GM21529 (cell line): ENCODE data around the gene BCKDHA.
"Not testable (repeated sequence)": the region's sequence is repeated elsewhere in the genome, so short reads cannot be mapped to it uniquely, and the experiment has no call there.

ENCODE experiments used
- ATAC-seq: cut with Tn5 transposase; IDR thresholded peaks from one replicate; pipeline ENCODE4 v1.9.1; 2021; ENCODE audit not compliant: unreplicated experiment

The BCKDHA gene

DNA sequence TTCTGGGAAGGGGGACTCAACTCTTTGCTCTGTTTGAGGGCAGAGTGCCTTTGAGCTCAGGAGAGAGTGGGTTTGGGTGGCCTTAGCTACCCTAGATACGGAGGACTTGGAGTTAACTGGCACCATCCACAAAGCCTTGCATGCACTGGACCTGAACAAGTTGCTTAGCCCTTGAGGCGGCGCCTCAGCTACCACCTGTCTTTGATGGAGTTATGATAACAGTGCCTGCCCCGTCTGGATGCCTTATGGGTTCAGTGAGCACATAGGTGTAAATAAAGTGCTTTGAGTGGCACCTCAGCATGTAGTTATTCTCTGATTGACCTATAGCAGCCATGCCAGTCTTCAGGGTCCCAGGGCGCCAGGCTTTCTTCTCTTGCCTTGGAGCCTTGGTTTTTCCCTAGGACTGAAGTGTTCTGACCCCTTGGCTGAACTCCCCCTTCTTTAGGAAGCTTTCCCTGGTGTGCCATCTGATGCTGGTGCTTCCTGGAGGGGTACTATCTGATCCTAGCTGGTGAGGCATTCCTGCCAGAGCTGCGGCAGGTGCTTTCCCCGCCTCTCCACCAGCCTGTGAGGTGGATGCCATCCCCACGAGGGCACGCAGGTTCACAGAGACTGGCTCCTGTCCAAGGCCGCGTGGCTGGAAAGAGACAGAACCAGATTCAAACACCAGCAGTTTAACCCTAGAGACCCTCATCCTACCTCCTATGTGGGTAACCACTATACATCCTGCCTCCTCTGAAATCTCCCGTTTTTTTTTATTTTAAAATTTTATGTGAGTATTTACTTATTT is 5.8 kb downstream of the BCKDHA start:
- ATAC-seq = no peak

DNA sequence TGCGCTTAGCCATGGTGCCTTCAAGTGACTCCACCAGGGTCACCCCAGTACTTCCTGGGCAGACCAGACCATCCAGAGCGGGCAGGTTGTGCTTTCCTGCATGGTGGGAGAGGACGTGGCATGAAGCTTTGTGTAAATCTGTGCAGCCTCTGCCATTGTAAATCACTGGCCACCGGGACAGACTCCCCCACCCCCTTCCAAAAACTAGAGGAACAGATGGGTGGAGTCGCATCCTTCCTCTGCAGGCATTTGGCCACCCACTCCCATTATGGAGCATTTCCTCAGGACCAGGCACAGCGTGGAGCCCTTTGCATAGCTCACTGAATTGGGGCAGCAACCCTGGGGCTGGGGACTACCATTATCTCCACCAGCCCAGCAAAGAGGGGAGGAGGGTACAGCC is 8.2 kb downstream of the BCKDHA start:
- no peak for ATAC-seq

DNA sequence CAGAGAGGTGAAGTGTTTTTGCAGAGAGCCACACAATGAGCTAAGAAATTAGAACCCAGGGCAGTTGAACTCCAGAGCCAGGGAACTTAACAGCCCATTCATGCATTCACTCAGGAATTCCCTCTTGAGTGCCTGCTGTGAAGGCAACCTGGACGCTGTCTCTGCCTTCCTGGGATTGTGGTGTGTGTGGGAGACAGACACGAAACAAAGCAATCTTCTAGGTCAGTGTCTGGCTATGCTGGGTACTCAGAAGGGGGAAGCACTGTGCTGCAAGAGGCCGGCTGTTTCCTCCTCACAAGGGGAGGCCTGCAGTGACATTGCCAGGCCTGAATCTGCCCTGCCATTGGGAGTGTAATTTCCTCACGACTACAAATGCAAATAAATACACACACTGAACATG is 9.7 kb downstream of the BCKDHA start:
- ATAC-seq = no peak

DNA sequence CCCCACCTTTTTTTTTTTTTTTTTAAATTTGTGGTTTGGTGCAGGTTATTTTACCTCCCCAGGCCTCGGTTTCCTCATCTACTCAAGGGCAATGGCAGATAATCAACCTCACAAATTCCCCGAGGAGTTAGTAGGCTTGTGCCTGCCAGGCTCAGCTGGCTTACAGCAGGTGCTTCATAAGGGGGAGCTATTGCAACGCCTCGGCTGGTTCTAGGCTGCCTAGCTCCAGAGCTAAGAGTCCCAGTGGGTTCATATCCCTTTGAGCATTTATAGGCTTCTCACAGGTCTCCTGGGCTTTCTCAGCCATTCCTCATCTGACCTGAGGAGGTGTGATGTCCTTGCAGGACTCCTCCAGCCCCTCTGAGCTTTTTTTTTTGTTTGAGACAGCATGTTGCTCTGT is 10.6 kb downstream of the BCKDHA start:
- no peak for ATAC-seq

DNA sequence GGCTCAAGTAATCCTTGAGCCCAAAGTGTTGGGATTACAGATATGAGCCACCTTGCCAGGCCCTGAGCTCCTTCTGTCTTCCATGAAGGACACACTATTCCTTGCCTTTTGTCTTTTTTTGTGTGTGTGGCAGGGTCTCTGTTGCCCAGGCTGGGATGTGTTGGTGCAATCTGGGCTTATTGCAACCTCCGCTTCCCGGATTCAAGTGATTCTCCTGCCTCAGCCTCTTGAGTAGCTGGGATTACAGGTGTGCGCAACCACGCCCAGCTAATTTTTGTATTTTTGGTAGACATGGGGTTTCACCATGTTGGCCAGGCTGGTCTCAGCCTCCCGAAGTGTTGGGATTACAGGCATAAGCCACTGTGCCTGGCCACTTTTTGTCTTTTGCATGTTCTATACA is 11.2 kb downstream of the BCKDHA start:
- ATAC-seq = not testable (repeated sequence)

DNA sequence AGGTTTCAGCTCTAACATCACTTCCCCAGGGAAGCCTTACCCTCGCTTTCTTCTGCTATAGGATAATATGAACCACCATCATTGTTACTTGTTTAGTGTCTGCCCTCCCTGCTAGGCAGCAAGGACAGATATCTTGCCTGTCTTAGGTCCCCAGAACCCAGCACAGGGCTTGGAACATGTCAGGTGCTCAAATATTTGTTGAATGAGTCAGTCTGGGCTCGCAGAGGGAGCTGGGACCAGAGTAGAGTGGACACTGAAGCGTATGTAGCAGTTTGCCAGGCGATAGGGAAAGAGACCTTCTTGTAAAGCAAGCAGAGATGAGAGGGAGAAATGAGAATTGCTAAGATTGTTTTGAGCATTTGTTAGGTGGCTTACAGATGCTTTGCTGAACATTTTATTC is 11.7 kb downstream of the BCKDHA start:
- no peak for ATAC-seq

DNA sequence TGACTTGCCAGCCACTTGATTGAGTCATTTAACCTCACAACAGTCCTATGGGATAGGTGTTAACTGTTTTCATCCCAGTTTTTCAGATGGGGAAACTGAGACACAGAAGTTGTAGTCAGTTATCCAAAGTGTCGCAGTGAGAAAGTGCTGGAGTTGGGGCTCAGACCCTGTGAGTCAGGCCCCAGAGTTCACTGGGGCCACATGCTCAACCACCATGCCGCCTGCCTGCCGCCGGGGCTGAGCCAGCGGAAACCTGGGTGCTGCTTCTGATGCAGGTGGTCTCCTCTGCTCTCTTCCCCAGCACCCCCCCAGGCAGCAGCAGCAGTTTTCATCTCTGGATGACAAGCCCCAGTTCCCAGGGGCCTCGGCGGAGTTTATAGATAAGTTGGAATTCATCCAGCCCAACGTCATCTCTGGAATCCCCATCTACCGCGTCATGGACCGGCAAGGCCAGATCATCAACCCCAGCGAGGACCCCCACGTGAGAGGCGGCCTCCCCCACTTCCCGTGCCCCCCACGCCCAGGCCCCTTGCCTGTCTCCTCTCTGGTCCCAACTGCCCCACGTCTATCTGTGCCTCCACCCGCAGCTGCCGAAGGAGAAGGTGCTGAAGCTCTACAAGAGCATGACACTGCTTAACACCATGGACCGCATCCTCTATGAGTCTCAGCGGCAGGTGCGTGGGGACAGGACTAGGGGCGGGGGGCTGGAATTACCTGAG is 12.9 kb downstream of the BCKDHA start:
- ATAC-seq = no peak

DNA sequence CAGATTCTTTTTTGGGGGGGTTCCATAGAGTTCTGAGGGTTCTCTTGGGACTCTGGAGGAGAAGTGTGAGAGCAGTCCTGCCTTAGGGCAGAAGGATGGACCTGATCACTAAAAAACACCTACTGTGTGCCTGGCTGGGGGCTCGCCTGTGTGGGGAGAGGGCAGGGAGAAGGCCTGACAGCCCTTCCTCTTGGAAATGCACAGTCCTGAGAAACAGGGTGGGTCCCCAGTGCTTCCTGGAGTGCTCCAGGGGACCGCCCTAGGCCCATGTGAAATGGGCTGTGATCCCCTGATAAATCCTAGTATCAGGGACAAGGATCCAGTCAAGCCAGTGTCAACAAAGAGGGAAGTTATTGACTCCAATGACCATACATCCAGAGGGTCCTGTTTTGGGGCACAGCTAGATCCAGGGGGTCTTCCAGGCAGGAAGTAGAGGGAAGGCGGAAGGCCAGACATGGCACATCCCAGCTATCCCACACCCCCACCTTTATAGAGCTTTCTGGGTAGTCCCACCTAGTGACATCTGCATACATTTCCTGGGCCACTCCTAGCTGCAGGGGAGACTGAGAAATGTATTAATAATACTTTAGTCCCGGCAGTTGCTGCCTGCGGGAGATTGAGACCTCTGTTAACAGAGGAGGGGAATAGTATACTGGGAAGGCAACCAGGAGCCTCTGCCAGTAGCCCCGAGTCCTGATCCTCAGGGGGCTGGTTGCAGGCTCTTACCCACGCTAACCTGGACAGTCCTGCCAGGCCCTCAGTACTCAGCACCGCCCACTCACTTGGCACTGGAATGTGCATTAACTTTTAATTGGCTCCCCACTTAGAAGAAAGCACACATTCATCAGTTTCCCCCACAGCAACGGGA is 13.7 kb downstream of the BCKDHA start:
- ATAC-seq = no peak

DNA sequence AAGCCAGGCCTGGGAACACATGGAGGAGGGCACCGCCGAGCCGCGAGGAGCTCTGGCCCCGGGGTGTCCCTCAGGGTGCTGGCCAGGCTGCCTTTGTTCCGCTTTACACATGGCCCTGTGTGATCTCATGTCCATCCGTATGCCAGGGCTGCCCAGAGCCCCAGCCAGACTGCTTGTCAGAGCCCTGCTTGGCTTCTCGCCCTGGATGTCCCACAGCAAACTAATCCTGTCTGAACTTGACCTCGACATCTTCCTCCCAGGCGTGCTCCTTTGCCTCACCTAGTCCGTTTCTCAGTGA is 14.3 kb downstream of the BCKDHA start:
- ATAC-seq = no peak

DNA sequence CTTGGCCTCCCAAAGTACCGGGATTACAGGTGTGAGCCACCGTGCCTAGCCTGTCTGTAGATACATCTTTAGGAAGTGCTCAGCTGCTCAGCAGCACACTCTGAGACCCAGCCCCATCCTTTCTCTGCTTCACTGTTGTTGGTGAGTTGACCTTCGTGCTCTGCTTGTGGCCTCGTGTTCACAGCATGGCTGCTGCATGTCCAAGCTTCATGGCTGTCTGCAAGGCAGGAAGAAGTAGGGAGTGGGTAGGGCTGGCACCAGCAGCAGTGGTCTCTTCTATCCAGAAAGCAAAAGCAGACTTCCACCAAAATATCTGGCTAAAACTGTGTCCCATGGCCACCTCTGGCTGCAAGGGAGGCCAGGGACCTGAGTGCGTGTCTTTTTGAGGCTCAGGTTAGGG is 15.3 kb downstream of the BCKDHA start:
- no peak for ATAC-seq

DNA sequence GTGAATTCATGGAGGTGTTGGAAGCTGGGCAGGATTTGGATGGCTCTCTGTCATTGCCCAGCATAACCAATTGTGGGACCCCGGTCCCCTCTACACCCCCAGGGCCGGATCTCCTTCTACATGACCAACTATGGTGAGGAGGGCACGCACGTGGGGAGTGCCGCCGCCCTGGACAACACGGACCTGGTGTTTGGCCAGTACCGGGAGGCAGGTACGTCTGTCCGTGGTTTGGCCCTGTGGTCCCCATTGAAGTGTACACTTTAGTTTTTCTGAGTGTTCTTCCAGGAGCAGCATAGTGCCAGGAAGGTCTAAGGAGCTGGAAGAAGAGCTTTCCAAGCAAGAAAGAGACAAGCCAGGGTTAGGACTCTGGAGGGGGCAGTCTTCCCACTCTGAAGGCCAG is 16.3 kb downstream of the BCKDHA start:
- no peak for ATAC-seq

DNA sequence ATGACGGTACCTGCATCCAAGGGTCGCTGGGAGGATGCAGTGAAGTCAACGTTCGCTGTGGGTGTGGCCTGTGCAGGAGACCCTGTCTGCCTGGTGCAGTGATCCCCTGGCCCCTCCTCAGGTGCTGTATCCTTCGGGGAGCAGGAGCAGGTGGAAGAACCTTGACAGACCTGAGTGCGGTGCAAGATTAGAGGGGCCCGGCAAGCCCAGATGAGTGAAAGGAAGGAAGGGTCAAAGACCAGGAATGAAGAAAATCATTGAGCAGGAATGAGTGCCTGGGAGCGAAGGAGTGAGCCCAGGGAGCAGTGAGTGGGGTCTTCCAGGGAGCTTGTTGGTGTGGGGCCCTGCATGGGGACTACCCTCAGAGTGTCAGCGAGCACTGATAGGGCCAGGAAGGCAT is 16.8 kb downstream of the BCKDHA start:
- no peak for ATAC-seq

DNA sequence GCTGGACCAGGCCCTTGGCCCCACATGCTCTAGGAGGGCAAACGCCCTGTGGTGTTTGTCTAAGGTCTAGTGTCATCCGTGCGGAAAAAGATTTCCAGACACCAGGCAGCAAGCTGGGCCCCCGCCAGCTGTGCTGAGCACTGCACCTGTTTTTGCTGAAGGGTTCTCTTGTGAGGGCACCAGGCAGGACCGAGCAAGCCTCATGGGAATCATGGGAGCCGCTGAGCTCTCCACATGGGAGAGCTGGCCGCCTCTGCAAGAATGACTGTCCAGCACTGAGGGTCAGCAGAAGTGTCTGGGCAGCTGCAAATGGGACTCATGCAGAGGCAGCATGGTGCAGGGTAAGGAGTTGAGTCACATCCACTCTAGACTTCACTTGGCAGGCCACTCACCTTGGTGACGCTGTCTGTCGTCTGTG is 17.5 kb downstream of the BCKDHA start:
- ATAC-seq = no peak

DNA sequence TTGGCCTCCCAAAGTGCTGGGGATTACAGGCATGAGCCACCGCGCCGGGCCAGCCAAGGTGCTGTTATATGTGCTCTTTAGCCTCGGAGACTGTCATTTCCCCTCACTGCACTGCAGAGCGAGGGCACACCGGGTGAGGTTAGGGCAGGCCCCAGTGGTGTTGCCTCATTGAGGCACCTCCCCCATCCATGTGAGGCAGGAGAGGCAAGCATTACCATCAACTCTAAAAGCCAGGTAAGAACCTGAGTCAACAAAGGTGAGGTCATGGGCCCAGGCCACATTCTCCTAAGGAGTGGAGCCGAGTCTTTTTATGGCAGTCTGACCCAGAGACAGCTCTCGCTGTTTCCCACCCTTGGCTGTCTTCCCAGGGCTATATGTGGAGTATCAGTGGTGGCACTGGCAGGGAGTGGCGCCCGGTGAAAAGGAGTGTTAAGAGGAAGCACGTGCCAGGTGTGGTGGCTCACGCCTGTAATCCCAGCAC is 18.6 kb downstream of the BCKDHA start:
- no peak for ATAC-seq

DNA sequence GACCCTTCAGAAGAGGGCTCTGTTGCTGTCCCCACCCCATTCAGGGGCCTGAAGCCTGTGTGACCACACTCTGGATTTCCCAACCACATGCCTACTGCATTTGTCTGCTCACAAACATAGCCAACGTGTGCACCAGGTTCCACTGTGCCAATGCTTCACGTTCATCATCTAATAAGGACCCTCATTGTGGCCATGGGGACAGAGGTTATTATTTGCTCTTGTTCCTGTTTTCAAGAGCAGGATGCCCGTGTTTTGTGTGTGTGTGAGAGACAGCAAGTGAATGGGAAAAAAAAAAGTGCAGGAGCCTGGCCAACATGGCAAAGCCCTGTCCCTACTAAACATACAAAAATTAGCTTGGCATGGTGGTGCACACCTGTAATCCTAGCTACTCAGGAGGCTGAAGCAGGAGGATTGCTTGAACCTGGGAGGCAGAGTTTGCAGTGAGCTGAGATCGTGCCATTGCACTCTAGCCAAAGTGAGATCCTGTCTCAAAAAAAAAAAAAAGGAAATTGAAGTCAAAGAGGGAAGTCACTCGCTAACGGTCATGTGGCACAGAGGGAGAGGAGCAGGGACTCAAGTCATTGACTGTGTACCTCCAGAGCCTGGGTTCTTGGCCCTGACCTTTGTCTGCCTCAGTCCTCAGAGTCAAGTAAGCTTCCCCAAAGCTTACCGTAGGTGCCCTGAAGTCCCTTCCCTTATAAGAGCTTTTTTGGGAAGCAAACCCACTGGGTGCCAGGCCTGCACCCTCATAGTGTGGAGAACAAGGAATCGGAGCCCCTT is 22.7 kb downstream of the BCKDHA start:
- no peak for ATAC-seq

DNA sequence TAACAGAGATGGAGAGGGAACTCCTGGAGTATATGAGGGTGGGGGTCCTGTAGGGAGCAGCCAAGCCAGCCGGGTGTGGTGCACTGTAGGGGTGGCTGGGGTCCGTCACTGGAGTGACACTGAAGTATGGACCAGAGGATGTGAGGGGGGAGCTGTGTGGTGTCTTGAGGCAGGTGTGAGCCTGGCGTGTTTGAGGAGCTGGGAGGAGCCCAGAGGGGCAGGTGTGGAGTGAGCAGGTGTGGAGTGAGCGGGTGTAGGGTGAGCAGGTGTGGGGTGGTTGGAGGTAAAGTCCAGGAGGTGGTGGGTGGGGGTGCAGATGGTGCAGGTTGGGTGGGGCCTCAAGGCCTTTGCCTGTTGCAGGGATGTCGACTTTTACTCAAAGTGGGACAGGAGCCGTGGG is 23.7 kb downstream of the BCKDHA start:
- ATAC-seq = no peak

DNA sequence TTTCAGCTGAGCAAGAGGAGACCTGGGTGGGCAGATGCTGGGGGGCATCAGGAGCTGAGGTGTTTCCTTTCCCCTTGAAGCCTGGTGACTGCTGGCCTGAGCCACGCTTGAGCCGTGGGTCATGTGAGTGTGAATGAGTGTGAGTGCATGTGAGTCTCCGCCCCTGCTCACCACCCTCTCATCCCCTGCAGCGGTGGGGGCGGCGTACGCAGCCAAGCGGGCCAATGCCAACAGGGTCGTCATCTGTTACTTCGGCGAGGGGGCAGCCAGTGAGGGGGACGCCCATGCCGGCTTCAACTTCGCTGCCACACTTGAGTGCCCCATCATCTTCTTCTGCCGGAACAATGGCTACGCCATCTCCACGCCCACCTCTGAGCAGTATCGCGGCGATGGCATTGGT is 24.4 kb downstream of the BCKDHA start:
- ATAC-seq = no peak

DNA sequence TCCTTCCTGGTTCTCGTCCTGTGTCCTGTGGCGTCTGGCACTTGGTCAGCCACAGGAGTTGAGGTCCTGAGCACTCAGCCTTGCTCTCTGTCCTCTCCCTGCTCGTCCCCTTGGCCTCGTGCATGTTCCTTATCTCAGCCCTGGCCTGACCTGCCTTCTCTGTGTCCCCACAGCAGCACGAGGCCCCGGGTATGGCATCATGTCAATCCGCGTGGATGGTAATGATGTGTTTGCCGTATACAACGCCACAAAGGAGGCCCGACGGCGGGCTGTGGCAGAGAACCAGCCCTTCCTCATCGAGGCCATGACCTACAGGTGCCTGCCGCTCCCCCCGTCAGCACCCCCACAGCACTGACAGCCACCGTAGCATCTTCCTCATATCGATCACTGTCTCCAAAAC is 24.8 kb downstream of the BCKDHA start:
- no peak for ATAC-seq

DNA sequence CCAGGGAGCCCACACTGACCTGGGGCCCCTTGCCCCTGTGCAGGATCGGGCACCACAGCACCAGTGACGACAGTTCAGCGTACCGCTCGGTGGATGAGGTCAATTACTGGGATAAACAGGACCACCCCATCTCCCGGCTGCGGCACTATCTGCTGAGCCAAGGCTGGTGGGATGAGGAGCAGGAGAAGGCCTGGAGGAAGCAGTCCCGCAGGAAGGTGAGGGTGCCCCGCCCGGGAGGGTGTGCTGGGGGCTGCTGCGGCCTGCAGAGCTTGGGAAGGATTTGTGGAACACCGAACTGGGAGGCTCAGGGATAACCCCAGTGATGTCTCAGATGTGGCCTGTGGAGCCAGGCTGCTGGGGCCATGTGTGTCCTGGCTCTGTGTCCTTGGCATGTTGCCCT is 25.3 kb downstream of the BCKDHA start:
- ATAC-seq = no peak

DNA sequence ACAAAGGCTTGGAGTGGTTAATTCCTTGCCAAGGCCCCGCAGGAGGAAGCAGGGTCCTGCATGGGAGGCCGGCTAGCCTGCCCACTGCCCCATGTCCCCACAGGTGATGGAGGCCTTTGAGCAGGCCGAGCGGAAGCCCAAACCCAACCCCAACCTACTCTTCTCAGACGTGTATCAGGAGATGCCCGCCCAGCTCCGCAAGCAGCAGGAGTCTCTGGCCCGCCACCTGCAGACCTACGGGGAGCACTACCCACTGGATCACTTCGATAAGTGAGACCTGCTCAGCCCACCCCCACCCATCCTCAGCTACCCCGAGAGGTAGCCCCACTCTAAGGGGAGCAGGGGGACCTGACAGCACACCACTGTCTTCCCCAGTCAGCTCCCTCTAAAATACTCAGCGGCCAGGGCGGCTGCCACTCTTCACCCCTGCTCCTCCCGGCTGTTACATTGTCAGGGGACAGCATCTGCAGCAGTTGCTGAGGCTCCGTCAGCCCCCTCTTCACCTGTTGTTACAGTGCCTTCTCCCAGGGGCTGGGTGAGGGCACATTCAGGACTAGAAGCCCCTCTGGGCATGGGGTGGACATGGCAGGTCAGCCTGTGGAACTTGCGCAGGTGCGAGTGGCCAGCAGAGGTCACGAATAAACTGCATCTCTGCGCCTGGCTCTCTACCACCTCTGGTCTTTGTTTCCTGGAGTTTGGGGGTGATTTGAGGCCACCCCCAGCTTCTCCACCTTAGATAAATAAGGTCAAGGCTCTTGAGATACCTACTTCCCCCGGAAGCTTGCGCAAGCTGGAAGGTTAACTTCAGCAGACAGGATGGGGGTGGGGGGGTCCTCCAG is 26.9 kb downstream of the BCKDHA start:
- no peak for ATAC-seq
